ENCODE measurements around the gene KCNIP4.

GRCh38 chr4:21415728-21416127 lies 532.8 kb downstream of the KCNIP4 start:
- no peak for TF ChIP-seq CTCF (IDR thresholded peaks at IDR 0.05)
- no peak for TF ChIP-seq POLR2A (IDR thresholded peaks at IDR 0.05)
